Activated naive CD8-positive, alpha-beta T cell treated with anti-CD3 and anti-CD28 coated beads, Interleukin-2, amount 50 U/mL, for 24 hours (primary cell): ENCODE measurements around the gene GALK2.
"Not testable (repeated sequence)": the region's sequence is repeated elsewhere in the genome, so short reads cannot be mapped to it uniquely, and the experiment has no call there.

Experiments
- ATAC-seq: fragments of 150-1000 bp; cut with Tn5 transposase; one replicate; pipeline ENCODE4 v1.10.0; 2021
- DNase-seq: peaks from one replicate; pipeline ENCODE4 v3.0.0; 2021
- H3K27ac Mint-ChIP-seq: one replicate; pipeline ENCODE4 v1.8.0; 2021; ENCODE audit warnings: mild to moderate bottlenecking, mixed read lengths
- H3K27me3 Mint-ChIP-seq: one replicate; pipeline ENCODE4 v1.8.0; 2021; ENCODE audit warnings: mixed read lengths
- H3K36me3 Mint-ChIP-seq: one replicate; pipeline ENCODE4 v1.8.0; 2021; ENCODE audit warnings: low read depth, mixed read lengths
- H3K4me1 Mint-ChIP-seq: one replicate; pipeline ENCODE4 v1.8.0; 2021; ENCODE audit warnings: mixed read lengths
- H3K4me3 Mint-ChIP-seq: one replicate; pipeline ENCODE4 v1.8.0; 2021; ENCODE audit warnings: mild to moderate bottlenecking, moderate library complexity, mixed read lengths
- H3K9me3 Mint-ChIP-seq: one replicate; pipeline ENCODE4 v1.8.0; 2021; ENCODE audit warnings: mixed read lengths

Gene GALK2

DNA sequence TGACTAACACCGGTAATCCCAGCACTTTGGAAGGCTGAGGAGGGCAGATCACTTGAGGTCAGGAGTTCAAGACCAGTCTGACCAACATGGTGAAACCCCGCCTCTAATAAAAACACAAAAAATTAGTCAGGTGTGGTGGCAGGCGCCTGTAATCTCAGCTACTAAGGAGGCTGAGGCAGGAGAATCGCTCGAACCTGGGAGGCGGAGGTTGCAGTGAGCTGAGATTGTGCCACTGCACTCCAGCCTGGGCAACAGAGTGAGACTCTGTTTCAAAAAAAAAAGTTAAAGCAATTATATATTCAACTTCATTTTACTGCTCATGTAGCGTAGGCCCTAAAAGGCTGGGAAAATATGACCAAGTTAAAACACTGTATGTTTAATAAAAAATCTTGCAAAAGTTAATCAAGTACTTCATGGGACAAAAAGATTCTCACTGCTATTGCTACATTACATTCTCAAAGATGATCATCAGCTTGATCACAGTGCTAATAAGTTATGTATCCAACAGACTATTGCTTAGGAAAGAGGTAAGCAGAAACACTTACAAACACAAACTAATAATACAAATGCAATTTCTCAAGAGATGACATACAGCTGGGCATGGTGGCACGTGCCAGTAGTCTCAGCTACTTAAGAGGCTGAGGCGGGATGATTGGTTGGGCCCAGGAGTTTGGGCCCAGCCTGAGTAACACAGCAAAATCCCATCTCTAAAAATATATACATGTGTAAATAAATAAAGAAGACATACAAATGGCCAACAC is 17.3 kb upstream of the GALK2 start:
- Mint-ChIP-seq H3K36me3 (peaks cover 12% of the 10 kb centered on the region), H3K27ac (no peak overlapping the region), H3K27me3 (no peaks in the 10 kb centered on the region), H3K4me1 (peaks cover 65% of the 10 kb centered on the region), H3K4me3 (peak overlapping the region; percentile 100), H3K9me3 (no peaks in the 10 kb centered on the region)
- DNase-seq, result no peak
- no peak for ATAC-seq

DNA sequence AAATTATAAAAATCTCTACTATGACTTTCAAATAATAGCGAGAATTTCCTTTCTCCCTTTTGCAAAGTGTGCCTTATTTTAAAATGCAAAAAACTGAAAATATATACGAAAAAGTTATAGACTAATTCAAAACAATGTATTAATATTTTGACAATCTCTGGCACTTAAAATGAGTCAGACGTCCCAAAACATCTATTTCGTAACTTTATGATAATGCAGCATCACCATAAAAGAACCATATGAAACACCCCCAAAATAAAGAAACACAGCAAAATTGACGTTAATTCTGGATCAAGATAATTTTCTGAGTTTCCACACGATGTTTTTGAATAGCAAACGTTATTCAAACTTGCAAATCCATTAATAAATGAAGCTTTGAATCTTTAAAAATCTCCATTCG is 15.7 kb upstream of the GALK2 start:
- no peak for DNase-seq
- H3K27ac Mint-ChIP-seq, result peak overlapping the region; percentile 100
- ATAC-seq, result no peak
- peaks cover 58% of the 10 kb centered on the region for H3K4me1 Mint-ChIP-seq
- peaks cover 12% of the 10 kb centered on the region for H3K36me3 Mint-ChIP-seq
- no peaks in the 10 kb centered on the region for H3K27me3 Mint-ChIP-seq
- no peaks in the 10 kb centered on the region for H3K9me3 Mint-ChIP-seq
- peak overlapping the region; percentile 100 for H3K4me3 Mint-ChIP-seq

DNA sequence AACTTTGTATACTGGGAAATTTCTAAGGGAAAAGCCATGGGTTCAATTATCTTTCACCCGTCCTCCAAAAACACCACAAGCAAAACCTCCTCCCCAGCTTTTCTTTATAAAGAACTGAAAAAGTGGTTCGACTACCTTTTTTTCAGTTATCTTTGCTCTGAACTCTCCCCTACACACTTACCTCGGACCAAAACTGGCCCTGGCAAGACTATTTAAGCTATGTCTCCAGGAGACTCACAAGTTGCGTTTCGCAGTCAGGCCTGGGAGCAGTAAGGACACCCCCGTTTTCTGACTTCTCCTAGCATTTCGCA is 15.3 kb upstream of the GALK2 start:
- Mint-ChIP-seq H3K27ac (peak overlapping the region; percentile 100), H3K36me3 (peaks cover 10% of the 10 kb centered on the region), H3K9me3 (no peaks in the 10 kb centered on the region), H3K4me1 (peaks cover 54% of the 10 kb centered on the region), H3K27me3 (no peaks in the 10 kb centered on the region), H3K4me3 (peak overlapping the region; percentile 100)
- ATAC-seq (no peak), DNase-seq (no peak)

DNA sequence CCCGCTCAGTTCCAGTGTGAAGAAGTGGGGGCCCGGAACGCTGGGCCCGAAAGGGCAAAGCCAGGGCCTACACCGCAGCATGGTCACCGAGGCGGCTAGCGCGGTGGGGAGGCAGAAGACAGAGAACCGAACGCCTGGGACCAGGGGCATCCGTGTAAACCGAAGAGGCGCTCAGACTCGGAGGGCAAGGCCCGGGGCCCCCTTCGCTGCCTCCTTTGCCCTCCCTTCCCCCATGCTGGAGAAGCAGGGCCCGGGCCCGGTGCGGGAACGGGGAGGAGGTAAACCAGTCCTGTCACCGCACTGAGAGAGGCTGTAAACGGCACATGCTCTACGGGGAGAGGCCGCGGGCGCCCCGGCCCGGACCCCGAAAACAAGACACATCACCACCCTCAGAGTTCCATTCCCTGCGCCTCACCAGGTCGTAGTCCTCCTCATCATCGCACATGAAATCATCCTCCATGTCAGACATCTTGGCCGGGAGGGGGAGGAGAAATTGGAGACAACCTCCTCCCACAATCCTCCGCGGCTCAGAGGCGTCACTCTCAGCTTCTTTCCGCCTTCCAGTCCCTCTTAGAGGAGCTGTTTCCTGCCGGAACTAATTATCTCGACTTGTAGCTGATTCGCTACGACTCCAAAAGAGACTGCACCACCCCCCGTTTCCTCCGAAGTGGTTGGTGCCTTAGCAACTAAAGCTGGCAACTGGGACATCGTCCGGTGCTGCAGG is 14.8 kb upstream of the GALK2 start, which contains the start of gene COPS2:
COPS2 (minus strand) TSS at position 490 of the 724 bp plus-strand sequence; CDS start at position 469, 21 bp downstream.
- H3K27me3 Mint-ChIP-seq, result no peaks in the 10 kb centered on the region
- peak; percentile 90 for DNase-seq
- no peaks in the 10 kb centered on the region for H3K9me3 Mint-ChIP-seq
- H3K36me3 Mint-ChIP-seq, result peaks cover 9% of the 10 kb centered on the region
- peak; percentile 99 for ATAC-seq
- H3K4me1 Mint-ChIP-seq, result peaks cover 51% of the 10 kb centered on the region
- H3K27ac Mint-ChIP-seq, result peak within 1 kb of the TSS; percentile 100
- peak within 1 kb of the TSS; percentile 100 for H3K4me3 Mint-ChIP-seq

DNA sequence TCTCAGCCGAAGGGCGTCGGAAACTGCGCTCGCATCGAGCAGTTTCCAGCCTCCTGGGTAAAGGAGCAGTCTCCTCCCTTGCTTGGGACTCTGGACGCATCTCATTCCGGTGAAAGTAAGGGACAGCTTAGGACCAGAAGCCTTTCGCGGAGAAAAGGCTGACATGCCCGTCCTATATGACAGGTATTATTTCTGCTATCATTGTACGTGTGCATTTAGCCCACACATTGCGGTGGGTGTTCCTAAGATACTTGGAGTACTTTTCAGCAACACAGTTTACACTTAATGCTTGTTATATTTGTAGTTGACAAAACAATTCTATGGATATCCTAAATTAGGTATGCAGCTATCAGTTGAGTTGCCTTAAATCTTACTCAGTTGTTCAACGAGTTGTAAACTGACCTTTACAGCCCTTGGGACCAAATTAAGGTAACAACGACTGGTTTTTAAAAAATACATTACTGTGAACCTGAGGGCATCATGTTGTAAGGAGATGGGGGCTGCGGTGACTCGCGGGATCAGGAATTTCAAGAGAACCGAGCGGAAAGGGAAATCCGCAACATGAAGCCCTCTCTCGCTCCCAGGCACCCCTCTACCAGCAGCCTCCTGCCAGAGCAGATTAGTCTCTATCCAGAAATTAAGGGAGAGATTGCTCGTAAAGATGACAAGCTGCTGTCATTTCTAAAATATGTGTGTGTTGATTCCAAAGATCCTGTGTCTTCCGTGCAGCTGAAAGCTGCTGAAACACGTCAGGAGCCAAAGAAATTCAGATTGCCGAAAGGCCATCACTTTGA is 14.0 kb upstream of the GALK2 start:
- H3K27ac Mint-ChIP-seq, result peak overlapping the region; percentile 100
- H3K4me1 Mint-ChIP-seq, result peaks cover 48% of the 10 kb centered on the region
- H3K9me3 Mint-ChIP-seq, result no peaks in the 10 kb centered on the region
- peaks cover 7% of the 10 kb centered on the region for H3K36me3 Mint-ChIP-seq
- peak overlapping the region; percentile 100 for H3K4me3 Mint-ChIP-seq
- H3K27me3 Mint-ChIP-seq, result no peaks in the 10 kb centered on the region
- ATAC-seq, result no peak
- DNase-seq, result no peak

DNA sequence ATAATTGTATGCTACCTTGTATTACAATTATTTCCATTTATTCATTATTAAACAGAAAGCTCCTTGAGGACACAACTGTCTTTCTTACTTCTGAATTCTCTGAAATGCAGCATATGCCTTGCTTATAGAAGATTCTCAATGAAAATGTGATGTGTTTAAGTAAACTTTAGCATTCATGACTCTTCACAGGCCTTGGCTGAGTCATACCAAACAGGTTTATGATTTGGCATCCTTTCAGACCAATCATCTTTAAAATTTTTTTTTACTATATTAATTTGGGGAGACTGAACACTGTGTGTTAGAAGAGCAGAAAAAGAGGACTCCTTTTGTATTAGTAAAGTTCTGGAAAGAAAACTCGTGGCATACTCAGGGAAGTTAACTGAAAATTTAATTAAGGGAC is 6.4 kb upstream of the GALK2 start:
- H3K27me3 Mint-ChIP-seq, result no peaks in the 10 kb centered on the region
- ATAC-seq (no peak), DNase-seq (no peak)
- H3K27ac Mint-ChIP-seq, result no peak overlapping the region
- H3K9me3 Mint-ChIP-seq, result no peaks in the 10 kb centered on the region
- H3K36me3 Mint-ChIP-seq, result peaks cover 6% of the 10 kb centered on the region
- no peak overlapping the region for H3K4me3 Mint-ChIP-seq
- H3K4me1 Mint-ChIP-seq, result no peaks in the 10 kb centered on the region

DNA sequence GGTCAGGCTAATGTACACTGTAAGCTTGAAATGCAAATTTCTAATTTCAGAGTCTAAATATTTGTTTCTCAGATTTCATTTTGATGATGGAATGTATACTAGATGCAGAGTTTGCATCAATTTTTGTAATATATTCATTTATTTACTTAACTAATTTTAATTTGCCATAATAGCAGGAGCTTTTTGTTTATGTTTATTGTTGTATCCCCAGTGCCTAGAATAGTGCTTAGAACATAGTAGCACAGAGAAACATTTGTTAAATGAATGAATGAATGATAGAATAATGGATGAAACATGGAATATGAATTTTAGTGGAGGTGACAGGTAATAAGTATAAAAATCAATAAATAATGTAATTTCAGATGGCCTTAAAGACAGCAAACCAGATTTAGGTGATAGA is 5.2 kb upstream of the GALK2 start:
- no peaks in the 10 kb centered on the region for H3K9me3 Mint-ChIP-seq
- H3K4me1 Mint-ChIP-seq, result peaks cover 8% of the 10 kb centered on the region
- H3K27ac Mint-ChIP-seq, result no peak overlapping the region
- no peak for DNase-seq
- peaks cover 6% of the 10 kb centered on the region for H3K36me3 Mint-ChIP-seq
- ATAC-seq, result no peak
- no peaks in the 10 kb centered on the region for H3K27me3 Mint-ChIP-seq
- H3K4me3 Mint-ChIP-seq, result no peak overlapping the region

DNA sequence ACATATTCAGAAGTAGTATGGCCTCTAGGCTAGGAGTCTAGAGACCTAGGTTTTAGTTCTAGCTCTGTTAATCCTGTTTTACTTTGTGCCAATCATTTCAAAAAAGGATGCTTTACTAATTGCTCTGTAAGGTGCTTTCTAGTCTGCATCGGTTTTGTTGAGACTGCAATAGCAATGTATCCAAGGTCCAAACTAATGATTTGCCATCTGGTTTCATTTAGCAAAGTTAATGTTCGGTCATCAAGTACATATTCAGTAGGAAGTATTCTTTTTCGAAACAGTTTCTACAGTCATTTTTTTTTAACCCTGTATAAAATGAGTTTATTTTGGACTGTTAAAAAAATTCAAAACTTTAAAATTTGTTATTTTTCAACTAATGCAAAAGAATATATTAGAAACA is 2.0 kb upstream of the GALK2 start:
- ATAC-seq, result no peak
- Mint-ChIP-seq H3K9me3 (no peaks in the 10 kb centered on the region), H3K27me3 (no peaks in the 10 kb centered on the region), H3K27ac (no peak overlapping the region), H3K4me3 (no peak overlapping the region), H3K36me3 (peaks cover 3% of the 10 kb centered on the region), H3K4me1 (peaks cover 33% of the 10 kb centered on the region)
- DNase-seq, result no peak

DNA sequence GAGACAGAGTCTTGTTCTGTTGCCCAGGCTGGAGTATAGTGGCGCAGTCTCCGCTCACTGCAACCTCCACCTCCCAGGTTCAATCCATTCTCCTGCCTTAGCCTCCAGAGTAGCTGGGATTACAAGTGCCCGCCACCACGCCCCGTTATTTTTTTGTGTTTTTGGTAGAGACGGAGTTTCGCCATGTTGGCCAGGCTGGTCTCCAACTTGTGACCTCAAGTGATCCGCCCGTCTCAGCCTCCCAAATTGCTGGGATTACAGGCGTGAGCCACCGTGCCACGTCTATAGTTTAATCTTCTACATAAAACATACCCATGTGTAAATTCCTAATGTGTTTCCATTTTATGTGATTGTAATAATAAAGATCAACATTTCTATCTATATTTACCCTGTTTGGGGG is 1.7 kb downstream of the GALK2 start:
- peaks cover 35% of the 10 kb centered on the region for H3K4me1 Mint-ChIP-seq
- no peaks in the 10 kb centered on the region for H3K9me3 Mint-ChIP-seq
- no peaks in the 10 kb centered on the region for H3K27me3 Mint-ChIP-seq
- H3K4me3 Mint-ChIP-seq, result peak overlapping the region; percentile 96
- ATAC-seq, result no peak
- DNase-seq, result no peak
- H3K27ac Mint-ChIP-seq, result no peak overlapping the region
- H3K36me3 Mint-ChIP-seq, result peaks cover 4% of the 10 kb centered on the region

DNA sequence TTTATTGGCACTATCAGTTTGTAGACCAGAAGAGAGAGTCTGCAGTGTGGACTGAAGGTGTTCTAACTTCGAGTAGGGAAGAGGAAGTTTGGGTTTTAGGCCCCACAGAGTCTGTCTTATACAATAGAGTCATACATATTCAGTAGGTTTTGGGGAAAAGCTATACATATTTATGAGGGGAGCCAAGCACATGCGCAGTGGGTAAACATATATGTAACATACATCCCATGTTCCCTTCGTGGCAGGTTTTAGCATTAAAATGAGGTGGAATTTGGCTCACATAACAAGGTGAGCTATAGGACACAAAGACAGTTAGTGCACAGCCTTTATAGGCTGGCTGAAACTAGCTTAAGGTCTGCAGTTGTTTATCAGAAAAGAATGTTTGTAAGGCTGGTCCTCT is 4.9 kb downstream of the GALK2 start:
- Mint-ChIP-seq H3K4me1 (peaks cover 27% of the 10 kb centered on the region), H3K9me3 (no peaks in the 10 kb centered on the region), H3K27me3 (no peaks in the 10 kb centered on the region), H3K36me3 (peaks cover 9% of the 10 kb centered on the region), H3K27ac (no peak overlapping the region), H3K4me3 (no peak overlapping the region)
- ATAC-seq, result no peak
- DNase-seq, result no peak

DNA sequence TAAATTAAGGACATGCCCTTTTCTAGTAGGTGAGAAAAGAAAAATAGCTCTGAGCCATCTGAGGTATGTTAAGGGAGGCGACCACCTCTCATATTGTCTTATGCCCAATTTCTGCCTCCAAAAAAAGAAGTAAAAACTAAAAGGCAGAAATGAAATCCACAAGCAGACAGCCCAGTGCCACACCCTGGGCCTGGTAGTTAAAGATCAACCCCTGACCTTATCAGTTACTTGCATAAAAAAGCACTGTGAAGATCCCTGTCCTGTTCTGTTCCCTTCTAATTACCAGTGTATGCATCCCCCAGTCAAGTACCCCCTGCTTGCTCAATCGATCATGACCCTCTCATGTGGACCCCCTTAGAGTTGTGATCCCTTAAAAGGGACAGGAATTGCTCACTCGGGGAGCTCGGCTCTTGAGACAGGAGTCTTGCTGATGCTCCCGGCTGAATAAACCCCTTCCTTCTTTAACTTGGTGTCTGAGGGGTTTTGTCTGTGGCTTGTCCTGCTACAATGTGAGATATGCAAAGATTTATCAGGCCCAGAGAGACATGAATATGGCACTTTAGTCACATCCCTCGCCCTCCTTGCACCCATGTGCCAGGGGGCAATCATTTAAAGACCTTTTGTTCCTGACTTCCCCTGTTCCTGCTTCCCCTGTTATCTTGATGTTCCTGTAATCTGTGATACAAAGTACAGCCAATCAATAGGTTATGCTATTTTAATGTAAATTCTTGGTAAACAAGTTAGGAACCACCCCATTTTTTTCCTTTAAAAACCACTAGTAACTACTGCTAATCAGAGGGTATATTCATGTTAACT is 5.7 kb downstream of the GALK2 start:
- H3K4me3 Mint-ChIP-seq, H3K36me3 Mint-ChIP-seq, H3K9me3 Mint-ChIP-seq, ATAC-seq, H3K27me3 Mint-ChIP-seq, DNase-seq, H3K27ac Mint-ChIP-seq: not testable (repeated sequence)
- peaks cover 21% of the 10 kb centered on the region for H3K4me1 Mint-ChIP-seq

DNA sequence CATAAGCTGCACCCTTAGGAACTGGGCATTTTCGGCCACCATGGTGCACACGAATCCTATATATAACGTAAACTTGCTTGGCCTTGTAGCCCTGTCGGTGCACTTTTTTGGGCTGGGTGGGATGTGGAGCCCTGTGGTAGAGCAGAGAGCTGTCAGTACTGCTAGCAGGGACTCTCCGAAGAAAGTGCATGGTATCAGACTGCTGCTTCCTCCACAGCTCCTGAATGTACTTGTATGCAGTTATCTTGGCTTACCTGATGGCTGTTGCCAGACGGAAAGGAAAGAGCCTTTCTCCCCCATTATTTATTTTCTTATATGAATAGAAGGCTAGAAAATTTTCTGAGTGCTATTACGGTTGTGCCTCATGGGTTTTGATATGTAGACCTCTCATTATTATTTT is 8.4 kb downstream of the GALK2 start:
- H3K27me3 Mint-ChIP-seq, result no peaks in the 10 kb centered on the region
- no peak for DNase-seq
- H3K27ac Mint-ChIP-seq, result no peak overlapping the region
- peaks cover 2% of the 10 kb centered on the region for H3K4me1 Mint-ChIP-seq
- H3K4me3 Mint-ChIP-seq, result no peak overlapping the region
- H3K9me3 Mint-ChIP-seq, result no peaks in the 10 kb centered on the region
- H3K36me3 Mint-ChIP-seq, result peaks cover 16% of the 10 kb centered on the region
- no peak for ATAC-seq

DNA sequence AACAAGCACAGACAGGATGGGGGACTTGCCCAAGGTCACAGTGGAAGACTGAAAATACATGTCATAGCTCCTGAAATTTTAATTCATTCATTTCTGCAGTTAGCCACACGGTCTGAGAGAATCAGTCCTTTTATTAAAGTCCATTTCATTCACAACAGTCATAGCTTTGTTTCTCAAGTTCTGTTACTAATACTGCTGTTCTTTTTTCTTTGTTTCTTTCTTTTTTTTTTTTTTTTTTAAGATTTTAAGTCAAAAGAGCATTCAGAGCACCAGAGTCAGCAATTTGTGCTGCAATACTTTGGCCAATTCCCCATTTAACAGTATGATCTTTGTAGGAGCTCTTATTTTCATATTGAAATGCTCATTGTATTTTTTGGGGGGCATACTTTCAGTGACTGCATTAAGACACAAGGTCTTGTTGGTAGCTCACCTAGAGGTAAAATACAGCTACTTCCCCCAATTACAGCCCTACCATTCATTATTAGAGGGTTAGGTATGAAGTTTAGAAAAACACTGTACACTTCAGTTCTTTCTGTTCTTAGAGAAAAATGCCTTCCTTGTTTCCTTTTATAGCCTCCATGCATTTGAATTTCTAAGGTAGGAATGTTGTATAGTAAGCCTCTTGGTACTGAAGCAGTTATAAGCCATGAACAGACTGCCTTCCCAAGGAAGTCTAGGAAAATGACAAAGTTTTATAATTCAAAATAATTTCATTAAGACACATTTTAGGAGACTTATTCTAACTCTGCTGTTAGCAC is 9.6 kb downstream of the GALK2 start:
- H3K9me3 Mint-ChIP-seq, result no peaks in the 10 kb centered on the region
- ATAC-seq, result no peak

DNA sequence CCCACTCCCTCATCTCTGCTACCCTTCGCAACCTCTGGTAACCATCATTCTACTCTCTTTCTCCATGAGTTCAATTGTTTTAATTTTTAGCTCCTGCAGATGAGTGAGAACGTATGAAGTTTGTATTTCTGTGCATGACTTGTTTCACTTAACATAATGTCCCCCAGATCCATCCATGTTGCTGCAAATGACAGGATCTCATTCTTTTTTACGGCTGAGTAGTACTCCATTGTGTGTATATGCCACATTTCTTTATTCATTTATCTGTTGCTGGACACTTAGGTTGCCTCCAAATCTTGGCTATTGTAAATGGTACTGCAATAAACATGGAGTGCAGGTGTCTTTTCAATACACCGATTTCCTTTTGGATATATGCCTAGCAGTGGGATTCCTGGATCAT is 12.1 kb downstream of the GALK2 start:
- H3K9me3 Mint-ChIP-seq, result no peaks in the 10 kb centered on the region
- no peaks in the 10 kb centered on the region for H3K27me3 Mint-ChIP-seq
- peaks cover 29% of the 10 kb centered on the region for H3K36me3 Mint-ChIP-seq
- no peak overlapping the region for H3K4me3 Mint-ChIP-seq
- no peak overlapping the region for H3K27ac Mint-ChIP-seq
- ATAC-seq, result no peak
- H3K4me1 Mint-ChIP-seq, result peaks cover 13% of the 10 kb centered on the region
- no peak for DNase-seq

More for the DNA sequence above, 9.6 kb downstream of the GALK2 start:
- peaks cover 2% of the 10 kb centered on the region for H3K4me1 Mint-ChIP-seq
- no peaks in the 10 kb centered on the region for H3K27me3 Mint-ChIP-seq
- peaks cover 18% of the 10 kb centered on the region for H3K36me3 Mint-ChIP-seq
- H3K4me3 Mint-ChIP-seq, result no peak overlapping the region
- no peak overlapping the region for H3K27ac Mint-ChIP-seq
- no peak for DNase-seq
